ENCODE measurements around the gene FLT1.

The FLT1 gene

GRCh38 chr13:28464861-28465460 is 30.0 kb downstream of the FLT1 start:
- in situ Hi-C loops (cut with MboI; ENCODE audit: low sequenced_read_pairs) = no loop called here

DNA sequence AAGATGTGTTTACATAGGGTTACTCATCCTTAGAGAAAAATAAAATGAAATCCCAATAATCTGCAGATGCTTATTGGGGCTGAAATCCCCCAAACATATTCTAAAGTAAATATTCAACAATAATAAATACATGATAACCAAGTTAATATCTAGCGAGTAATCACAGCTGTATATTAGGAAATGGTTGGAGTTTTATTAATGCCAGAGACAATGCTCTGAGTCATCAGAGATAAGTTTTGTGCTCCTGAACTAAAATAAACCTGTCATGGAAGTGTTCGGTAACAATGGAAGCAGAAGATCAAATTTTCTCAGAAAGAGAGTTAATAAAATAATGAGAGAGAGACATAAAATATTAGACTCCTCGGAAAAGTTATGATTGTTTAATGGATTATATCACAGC is 31.4 kb downstream of the FLT1 start:
- in situ Hi-C loops (cut with MboI; ENCODE audit: low sequenced_read_pairs) = no loop called here

- in situ Hi-C loops (cut with MboI; ENCODE audit: low sequenced_read_pairs) = no loop called here
Measured at GRCh38 chr13:28459911-28460310, 35.0 kb downstream of the FLT1 start.

DNA sequence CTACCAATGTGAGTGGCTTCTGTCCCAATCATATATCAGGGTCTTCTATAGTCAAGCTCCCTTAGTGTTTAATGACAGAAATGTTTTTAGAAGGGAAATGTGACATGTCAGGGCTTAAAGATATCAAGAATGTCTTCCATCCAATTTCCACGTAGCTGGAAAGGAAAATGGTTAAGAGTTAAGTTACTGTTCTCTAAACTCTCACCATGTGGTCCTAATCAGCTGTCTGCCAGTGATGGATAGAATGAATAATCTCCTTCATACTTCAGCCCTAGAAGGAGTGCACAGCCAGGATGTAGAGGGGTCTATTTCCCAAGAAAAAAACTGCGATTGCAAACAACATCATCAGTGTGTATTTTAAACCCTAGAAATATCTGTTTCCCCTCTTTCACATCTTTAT is 36.3 kb downstream of the FLT1 start:
- in situ Hi-C loops (cut with MboI; ENCODE audit: low sequenced_read_pairs) = no loop called here

- in situ Hi-C loops (cut with MboI; ENCODE audit: low sequenced_read_pairs) = no loop called here
Measured at GRCh38 chr13:28458051-28458450, 36.9 kb downstream of the FLT1 start.

- in situ Hi-C loops (cut with MboI; ENCODE audit: low sequenced_read_pairs) = no loop called here
Measured at GRCh38 chr13:28457521-28457920, 37.4 kb downstream of the FLT1 start.

- in situ Hi-C loops (cut with MboI; ENCODE audit: low sequenced_read_pairs) = no loop called here
Measured at GRCh38 chr13:28455580-28456194, 39.2 kb downstream of the FLT1 start.

DNA sequence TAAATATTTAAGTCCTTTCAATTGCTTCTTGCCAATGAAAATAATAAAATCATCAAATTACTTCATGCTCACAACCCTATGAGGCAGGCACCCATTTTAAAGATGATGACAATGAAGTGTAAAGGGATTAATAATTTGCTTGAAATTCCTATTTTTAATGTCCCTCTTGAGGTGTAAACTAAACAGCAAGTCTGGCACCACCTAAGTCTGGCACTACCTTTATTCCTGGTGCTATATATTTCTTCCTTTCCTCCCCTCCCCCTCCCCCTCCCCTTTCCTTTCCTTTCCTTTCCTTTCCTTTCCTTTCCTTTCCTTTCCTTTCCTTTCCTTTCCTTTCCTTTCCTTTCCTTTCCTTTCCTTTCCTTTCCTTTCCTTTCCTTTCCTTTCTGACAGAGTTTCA is 42.2 kb downstream of the FLT1 start:
- in situ Hi-C loops (cut with MboI; ENCODE audit: low sequenced_read_pairs) = no loop called here

DNA sequence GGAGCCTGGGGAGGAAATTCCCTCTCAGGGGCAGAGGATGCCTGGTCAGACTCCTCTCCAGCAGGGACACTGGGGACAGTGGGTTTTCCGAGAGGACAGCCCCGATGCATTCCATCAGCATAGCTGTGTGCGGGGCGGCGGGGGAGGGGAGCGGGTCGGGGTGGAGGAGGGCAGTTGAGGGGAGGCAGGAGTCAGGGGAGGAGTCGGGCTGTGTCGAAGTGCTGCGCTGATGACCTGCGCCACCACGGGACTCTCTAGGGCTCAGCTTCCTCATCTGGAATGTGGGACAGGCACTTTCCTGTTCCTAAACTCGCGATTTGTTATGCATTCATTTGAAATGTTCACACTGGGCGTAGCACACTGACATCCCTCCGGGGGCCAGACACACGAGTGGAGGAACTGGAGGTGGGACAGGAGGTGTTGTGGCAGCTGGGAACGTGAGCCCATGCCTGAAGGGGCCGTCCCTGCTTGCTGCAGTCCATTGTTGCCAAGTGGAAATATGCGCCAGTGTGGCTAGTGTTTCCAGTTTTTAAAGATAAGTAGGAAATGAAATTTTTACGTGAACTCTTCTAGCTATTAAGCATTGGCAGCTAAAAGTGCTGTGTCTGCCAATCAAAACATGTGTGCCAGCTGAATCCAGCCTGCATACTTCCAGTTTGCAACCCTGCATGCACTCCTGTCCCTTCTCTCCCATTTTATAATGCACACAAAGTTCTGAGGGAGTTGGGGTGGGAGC is 43.3 kb downstream of the FLT1 start:
- in situ Hi-C loops (cut with MboI; ENCODE audit: low sequenced_read_pairs) = no loop called here

GRCh38 chr13:28449826-28450773 is 44.8 kb downstream of the FLT1 start:
- in situ Hi-C loops (cut with MboI; ENCODE audit: low sequenced_read_pairs) = no loop called here

DNA sequence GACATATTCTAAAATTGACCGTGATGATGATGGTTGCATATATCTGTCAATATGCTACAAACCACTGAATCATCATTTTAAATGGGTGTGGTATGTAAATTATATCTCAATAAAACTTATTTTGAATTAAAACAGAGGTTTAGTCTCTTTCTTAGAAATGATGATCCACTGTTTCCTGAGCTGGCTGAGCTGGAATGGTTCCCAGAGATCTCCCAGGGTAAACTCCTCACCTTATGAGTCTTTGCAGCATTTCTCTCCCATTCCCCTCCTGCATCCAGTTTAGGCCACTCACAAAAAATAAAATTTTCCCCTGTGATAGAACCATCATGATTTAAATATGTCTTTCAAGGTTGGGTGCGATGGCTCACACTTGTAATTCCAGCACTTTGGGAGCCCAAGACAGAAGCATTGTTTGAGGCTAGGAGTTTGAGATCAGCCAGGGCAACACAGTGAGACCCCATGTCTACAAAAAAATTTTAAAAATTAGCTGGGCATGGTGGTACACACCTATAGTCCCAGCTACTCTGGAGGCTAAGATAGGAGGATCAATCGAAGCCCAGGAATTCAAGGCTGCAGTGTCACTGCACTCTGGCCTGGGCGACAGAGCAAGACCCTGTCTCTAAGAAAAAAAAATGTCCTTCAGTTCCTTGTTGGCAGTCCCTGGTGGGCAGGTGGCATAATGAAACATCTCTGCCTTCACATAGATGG is 46.1 kb downstream of the FLT1 start:
- in situ Hi-C loops (cut with MboI; ENCODE audit: low sequenced_read_pairs) = no loop called here

DNA sequence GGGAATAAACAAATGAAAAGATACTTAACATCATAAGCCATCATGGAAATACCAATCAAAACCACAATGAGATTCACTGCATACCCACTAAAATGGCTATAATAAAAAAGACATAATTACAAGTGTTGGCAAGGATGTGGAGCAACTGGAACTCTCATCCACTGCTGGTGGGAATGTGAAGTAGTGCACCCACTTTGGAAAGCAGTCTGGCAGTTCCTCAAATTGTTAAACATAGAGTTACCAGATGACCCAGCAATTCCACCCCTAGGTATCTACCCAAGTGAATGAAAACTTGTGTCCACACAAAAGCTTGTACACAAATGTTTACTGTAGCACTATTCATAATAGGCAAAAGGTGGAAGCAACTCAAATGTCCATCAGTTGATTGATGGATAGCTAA is 46.9 kb downstream of the FLT1 start:
- in situ Hi-C loops (cut with MboI; ENCODE audit: low sequenced_read_pairs) = no loop called here

DNA sequence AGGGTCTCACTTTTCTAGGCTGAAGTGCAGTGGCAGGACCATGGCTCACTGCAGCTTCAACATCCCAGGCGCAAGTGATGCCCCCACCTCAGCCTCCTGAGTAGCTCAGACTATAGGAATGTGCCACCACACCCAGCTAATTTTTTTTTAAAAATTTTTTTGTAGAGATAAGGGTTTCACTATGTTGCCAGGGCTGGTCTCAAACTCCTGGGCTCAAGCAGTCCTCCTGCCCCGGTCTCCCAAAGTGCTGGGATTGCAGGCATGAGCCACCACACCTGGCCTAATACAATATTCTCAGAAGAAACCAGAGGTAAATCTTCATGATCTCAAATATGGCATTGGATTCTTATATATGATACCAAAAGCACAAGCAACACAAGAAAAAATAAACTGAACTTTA is 47.7 kb downstream of the FLT1 start:
- in situ Hi-C loops (cut with MboI; ENCODE audit: low sequenced_read_pairs) = no loop called here

GRCh38 chr13:28442839-28443238 is 52.1 kb downstream of the FLT1 start:
- in situ Hi-C loops (cut with MboI; ENCODE audit: low sequenced_read_pairs) = no loop called here

GRCh38 chr13:28441529-28441928 is 53.4 kb downstream of the FLT1 start:
- in situ Hi-C loops (cut with MboI; ENCODE audit: low sequenced_read_pairs) = no loop called here

DNA sequence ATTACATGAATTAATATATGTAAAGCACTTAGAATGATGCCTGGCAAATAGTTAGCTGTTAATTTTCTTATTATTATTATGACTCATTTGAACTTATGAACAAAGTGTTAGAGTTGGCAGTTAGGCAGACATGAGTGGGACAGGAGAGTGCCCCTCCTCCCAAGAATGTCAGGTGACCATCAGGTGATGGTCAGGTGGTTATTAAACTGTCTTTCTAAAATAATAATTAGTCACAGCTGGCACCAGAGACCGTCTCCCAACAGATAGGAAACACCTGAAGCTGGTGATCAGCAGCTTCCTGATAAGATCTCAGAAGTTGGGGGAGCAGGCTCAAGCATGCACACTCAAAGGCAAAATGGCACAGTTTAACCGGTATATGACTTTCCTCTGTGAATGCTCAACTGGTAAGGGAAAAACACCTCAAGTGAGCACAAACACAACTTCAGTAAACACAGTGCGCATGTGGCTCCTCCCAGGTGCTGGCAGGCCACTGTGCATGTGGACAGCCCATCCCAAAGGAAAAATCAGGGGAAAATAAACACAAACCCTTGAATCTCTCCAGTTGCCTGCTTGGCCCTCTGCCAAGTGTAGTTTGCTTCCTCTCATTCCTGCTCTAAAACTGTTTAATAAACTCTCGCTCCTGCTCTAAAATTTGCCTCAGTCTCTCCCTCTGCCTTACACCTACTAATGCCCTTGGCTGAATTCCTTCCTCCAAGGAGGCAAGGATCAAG is 54.0 kb downstream of the FLT1 start:
- in situ Hi-C loops (cut with MboI; ENCODE audit: low sequenced_read_pairs) = no loop called here

DNA sequence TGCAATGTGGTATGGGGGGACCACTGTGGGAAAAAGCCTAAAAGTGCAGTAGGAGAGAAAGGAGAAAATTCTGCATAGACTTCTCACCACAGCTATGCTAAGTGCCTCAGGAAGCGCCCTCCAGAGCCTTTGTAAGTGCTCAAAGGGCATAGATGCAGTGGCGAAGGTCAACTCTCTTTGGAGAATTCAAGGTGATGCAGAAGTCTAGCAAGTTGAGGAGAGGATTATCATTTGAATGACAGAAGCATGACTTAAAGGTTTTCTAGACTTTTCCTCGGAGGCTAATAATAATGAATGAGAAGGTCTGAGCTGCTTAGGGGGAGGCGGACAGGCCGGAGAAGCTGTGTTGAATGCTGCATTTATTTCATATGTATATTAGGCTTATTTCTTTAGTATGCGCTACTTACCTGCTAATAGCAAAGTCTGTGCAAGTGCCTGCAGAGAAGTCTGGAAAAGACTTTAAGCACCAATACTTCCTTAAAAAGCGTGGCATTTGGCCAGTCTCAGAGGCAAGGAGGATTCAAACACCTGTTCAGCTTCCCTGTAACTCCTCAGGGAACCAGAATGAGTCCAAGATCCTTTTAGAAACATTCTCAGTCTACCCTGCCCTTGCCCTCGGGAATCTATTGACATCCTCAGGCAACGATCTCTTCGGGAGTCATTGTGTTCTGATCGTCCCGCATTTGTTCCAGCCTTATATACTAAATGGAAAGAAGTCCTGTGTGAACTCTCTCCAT is 56.2 kb downstream of the FLT1 start:
- in situ Hi-C loops (cut with MboI; ENCODE audit: low sequenced_read_pairs) = no loop called here

DNA sequence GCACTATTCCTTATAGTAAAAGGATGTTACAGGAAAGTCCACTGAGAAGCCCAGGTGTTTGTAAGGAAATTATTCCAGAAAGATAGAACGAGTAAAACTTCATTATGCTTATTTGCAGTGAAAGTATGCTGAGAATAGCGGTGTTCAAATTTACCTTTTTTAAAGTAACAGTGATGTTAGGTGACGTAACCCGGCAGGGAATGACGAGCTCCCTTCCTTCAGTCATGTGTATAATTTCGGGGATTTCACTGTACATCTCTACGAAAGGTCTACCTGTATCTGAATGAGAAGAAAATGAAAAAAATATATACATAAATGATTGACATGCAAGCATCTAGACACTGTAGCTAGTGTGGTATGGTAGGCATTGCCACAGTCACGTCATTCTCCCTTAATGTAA is 56.9 kb downstream of the FLT1 start:
- in situ Hi-C loops (cut with MboI; ENCODE audit: low sequenced_read_pairs) = no loop called here

GRCh38 chr13:28435917-28436316 is 59.0 kb downstream of the FLT1 start:
- in situ Hi-C loops (cut with MboI; ENCODE audit: low sequenced_read_pairs) = no loop called here

All from hTERT RPE-1 (cell line).